ENCODE results near the gene GIPC2.

GRCh38 chr1:78054559-78054958 is 8.8 kb downstream of the GIPC2 start:
- TF ChIP-seq EP300 (IDR thresholded peaks at IDR 0.05) (no peak), POLR2A (IDR thresholded peaks at IDR 0.05) (no peak)
